H1 (cell line): ENCODE results near the gene SUPT20HL1.
"Not testable (repeated sequence)": the region's sequence is repeated elsewhere in the genome, so short reads cannot be mapped to it uniquely, and the experiment has no call there.

Experiments
- CEBPB ChIP-seq: IDR thresholded peaks from 2 replicates; pipeline ENCODE4 v1.6.1; 2012; ENCODE audit warnings: low read depth, low read length
- POLR2A ChIP-seq, 2 experiments: IDR thresholded peaks; 1 replicate in 1 of 2; 2 replicates in 1 of 2; pipeline ENCODE4 v1.6.1; 2011; ENCODE audit warnings: low read depth in 2 of 2, low read length in 2 of 2, mild to moderate bottlenecking in 2 of 2; ENCODE audit errors: control extremely low read depth in 1 of 2
- RFX5 ChIP-seq: IDR thresholded peaks from 2 replicates; pipeline ENCODE4 v1.6.1; 2011; ENCODE audit warnings: low read depth, low read length, improper control_type of control experiment, borderline replicate concordance
- SUZ12 ChIP-seq: fragments of 200-600 bp; sonication (generic); IDR thresholded peaks from 2 replicates; pipeline ENCODE4 v1.6.1; 2012; ENCODE audit warnings: mild to moderate bottlenecking, inconsistent platforms, low read length, moderate library complexity, mixed read lengths
- TAF1 ChIP-seq: IDR thresholded peaks from 2 replicates; pipeline ENCODE4 v1.6.1; 2011; ENCODE audit warnings: mild to moderate bottlenecking, low read depth, low read length
- ZNF274 ChIP-seq: IDR thresholded peaks from 2 replicates; pipeline ENCODE4 v1.7.0; 2012; ENCODE audit warnings: low read length, borderline replicate concordance; ENCODE audit errors: extremely low read depth
- TF ChIP-seq, protein P1 (sequence below), 3 experiments: IDR thresholded peaks; 1 replicate in 2 of 3; 2 replicates in 1 of 3; pipeline versions ENCODE4 v1.5.1 to v1.6.1; 2011; ENCODE audit warnings: low read length in 3 of 3, mild to moderate bottlenecking in 3 of 3, inconsistent platforms in 2 of 3, low read depth in 1 of 3, moderate library complexity in 1 of 3; ENCODE audit not compliant: insufficient read depth in 1 of 3; ENCODE audit errors: control extremely low read depth in 1 of 3

DNA sequence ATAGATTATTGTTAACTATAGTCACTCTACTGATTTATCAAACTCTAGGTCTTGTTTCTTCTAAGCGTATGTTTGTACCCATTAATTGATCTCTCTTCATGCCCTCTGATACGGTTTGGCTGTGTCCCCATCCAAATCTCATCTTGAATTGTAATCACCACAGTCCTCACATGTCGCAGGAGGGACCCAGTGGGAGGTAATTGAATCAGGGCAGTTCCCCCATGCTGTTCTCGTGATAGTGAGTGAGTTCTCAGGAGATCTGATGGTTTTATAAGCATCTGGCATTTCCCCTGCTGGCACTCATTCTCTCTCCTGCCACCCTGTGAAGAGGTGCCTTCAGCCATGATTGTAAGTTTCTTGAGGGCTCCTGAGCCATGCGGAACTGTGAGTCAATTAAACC, 21.9 kb downstream of the SUPT20HL1 start:
- TF ChIP-seq, protein P1, sequence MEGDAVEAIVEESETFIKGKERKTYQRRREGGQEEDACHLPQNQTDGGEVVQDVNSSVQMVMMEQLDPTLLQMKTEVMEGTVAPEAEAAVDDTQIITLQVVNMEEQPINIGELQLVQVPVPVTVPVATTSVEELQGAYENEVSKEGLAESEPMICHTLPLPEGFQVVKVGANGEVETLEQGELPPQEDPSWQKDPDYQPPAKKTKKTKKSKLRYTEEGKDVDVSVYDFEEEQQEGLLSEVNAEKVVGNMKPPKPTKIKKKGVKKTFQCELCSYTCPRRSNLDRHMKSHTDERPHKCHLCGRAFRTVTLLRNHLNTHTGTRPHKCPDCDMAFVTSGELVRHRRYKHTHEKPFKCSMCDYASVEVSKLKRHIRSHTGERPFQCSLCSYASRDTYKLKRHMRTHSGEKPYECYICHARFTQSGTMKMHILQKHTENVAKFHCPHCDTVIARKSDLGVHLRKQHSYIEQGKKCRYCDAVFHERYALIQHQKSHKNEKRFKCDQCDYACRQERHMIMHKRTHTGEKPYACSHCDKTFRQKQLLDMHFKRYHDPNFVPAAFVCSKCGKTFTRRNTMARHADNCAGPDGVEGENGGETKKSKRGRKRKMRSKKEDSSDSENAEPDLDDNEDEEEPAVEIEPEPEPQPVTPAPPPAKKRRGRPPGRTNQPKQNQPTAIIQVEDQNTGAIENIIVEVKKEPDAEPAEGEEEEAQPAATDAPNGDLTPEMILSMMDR (IDR thresholded peaks at IDR 0.05; ENCODE audit: control extremely low read depth in 1 of 3, insufficient read depth in 1 of 3, low read depth in 1 of 3, low read length in 3 of 3), result not testable (repeated sequence)
- not testable (repeated sequence) for TF ChIP-seq CEBPB; RFX5; ZNF274; TAF1; POLR2A (IDR thresholded peaks at IDR 0.05; ENCODE audit: control extremely low read depth in 1 of 2, low read depth in 2 of 2, low read length in 2 of 2); SUZ12
